ENCODE data around the gene CDIP1.

CDIP1 gene

GRCh38 chr16:4506450-4506849 is 32.1 kb downstream of the CDIP1 start:
- Histone ChIP-seq H2AFZ (ENCODE audit: low read length) (no peak overlapping the region), H3F3A (ENCODE audit: insufficient read depth, low read length) (peaks cover 4% of the 10 kb centered on the region; the same call in 1 of the 2 replicates), H4K20me1 (ENCODE audit: insufficient read depth, low read length) (no peaks in the 10 kb centered on the region), H3K4me3 (ENCODE audit: low read depth, low read length, poor library complexity, severe bottlenecking) (no peak overlapping the region), H3K27ac (ENCODE audit: low read depth, low read length, poor library complexity, severe bottlenecking) (peak overlapping the region; percentile 81), H3K79me2 (ENCODE audit: insufficient read depth, low read length) (no peaks in the 10 kb centered on the region), H3K9me2 (ENCODE audit: low read depth, low read length) (no peaks in the 10 kb centered on the region), H3K36me3 (ENCODE audit: insufficient read depth, low read length) (peaks cover 47% of the 10 kb centered on the region), H3K4me2 (ENCODE audit: low read length) (no peak overlapping the region), H3K4me1 (ENCODE audit: insufficient read depth, low read length, severe bottlenecking) (peaks cover 22% of the 10 kb centered on the region), H3K9me3 (ENCODE audit: low read length) (no peaks in the 10 kb centered on the region), H3K27me3 (ENCODE audit: insufficient read depth, low read length) (no peaks in the 10 kb centered on the region), H3K9ac (ENCODE audit: low read length) (no peak overlapping the region)
- TF ChIP-seq EZH2 (IDR thresholded peaks at IDR 0.05; ENCODE audit: borderline replicate concordance, low read length) (no peak), CTCF (IDR thresholded peaks at IDR 0.05; ENCODE audit: low read length) (peak; percentile 94)

GRCh38 chr16:4505356-4506147 is 33.0 kb downstream of the CDIP1 start:
- no peaks in the 10 kb centered on the region for H3K27me3 ChIP-seq (ENCODE audit: insufficient read depth, low read length)
- H3K27ac ChIP-seq (ENCODE audit: low read depth, low read length, poor library complexity, severe bottlenecking): peak overlapping the region; percentile 81
- H3K9me3 ChIP-seq (ENCODE audit: low read length): no peaks in the 10 kb centered on the region
- H3K4me3 ChIP-seq (ENCODE audit: low read depth, low read length, poor library complexity, severe bottlenecking): no peak overlapping the region
- peak overlapping the region; percentile 41 for H3K4me2 ChIP-seq (ENCODE audit: low read length)
- H3K9me2 ChIP-seq (ENCODE audit: low read depth, low read length): no peaks in the 10 kb centered on the region
- no peaks in the 10 kb centered on the region for H3K79me2 ChIP-seq (ENCODE audit: insufficient read depth, low read length)
- H3F3A ChIP-seq (ENCODE audit: insufficient read depth, low read length): peaks cover 4% of the 10 kb centered on the region; the same call in 1 of the 2 replicates
- H3K4me1 ChIP-seq (ENCODE audit: insufficient read depth, low read length, severe bottlenecking): peaks cover 22% of the 10 kb centered on the region
- no peak for TF ChIP-seq CTCF (IDR thresholded peaks at IDR 0.05; ENCODE audit: low read length)
- TF ChIP-seq EZH2 (IDR thresholded peaks at IDR 0.05; ENCODE audit: borderline replicate concordance, low read length): no peak
- H4K20me1 ChIP-seq (ENCODE audit: insufficient read depth, low read length): no peaks in the 10 kb centered on the region
- no peak overlapping the region for H2AFZ ChIP-seq (ENCODE audit: low read length)
- no peak overlapping the region; the same call in 1 of the 2 replicates for H3K9ac ChIP-seq (ENCODE audit: low read length)
- peaks cover 38% of the 10 kb centered on the region for H3K36me3 ChIP-seq (ENCODE audit: insufficient read depth, low read length)

DNA sequence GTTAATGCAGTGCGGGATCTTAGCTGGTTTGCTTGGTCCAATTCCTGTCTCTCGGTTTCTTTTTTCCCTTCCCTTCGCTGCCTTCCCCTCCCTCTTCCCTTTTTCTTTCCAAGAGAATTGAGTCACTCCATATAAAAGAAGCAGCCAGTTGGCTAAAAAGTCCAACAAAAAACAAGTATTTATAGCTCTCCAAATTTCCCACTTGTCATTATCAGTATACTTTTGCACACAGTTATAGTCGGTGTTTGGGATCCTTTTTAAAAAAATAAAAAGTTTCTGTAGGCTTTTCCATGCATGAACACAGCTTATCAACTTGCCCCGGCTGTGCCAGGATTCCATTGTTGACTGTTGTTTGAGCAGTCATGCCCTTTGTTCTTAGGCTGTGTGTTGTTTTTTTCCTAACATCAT is 37.5 kb downstream of the CDIP1 start:
- no peak overlapping the region for H3K9ac ChIP-seq (ENCODE audit: low read length)

More for the DNA sequence above, 37.5 kb downstream of the CDIP1 start:
- no peak overlapping the region for H3K4me2 ChIP-seq (ENCODE audit: low read length)
- H3K9me3 ChIP-seq (ENCODE audit: low read length): no peaks in the 10 kb centered on the region
- no peaks in the 10 kb centered on the region for H4K20me1 ChIP-seq (ENCODE audit: insufficient read depth, low read length)
- H3K9me2 ChIP-seq (ENCODE audit: low read depth, low read length): no peaks in the 10 kb centered on the region
- no peaks in the 10 kb centered on the region for H3K79me2 ChIP-seq (ENCODE audit: insufficient read depth, low read length)
- peaks cover 3% of the 10 kb centered on the region; the same call in 1 of the 2 replicates for H3K36me3 ChIP-seq (ENCODE audit: insufficient read depth, low read length)
- H3K27ac ChIP-seq (ENCODE audit: low read depth, low read length, poor library complexity, severe bottlenecking): no peak overlapping the region
- H3K4me3 ChIP-seq (ENCODE audit: low read depth, low read length, poor library complexity, severe bottlenecking): no peak overlapping the region
- H2AFZ ChIP-seq (ENCODE audit: low read length): no peak overlapping the region
- H3K27me3 ChIP-seq (ENCODE audit: insufficient read depth, low read length): no peaks in the 10 kb centered on the region
- TF ChIP-seq CTCF (IDR thresholded peaks at IDR 0.05; ENCODE audit: low read length) (no peak), EZH2 (IDR thresholded peaks at IDR 0.05; ENCODE audit: borderline replicate concordance, low read length) (no peak)
- peaks cover 19% of the 10 kb centered on the region for H3K4me1 ChIP-seq (ENCODE audit: insufficient read depth, low read length, severe bottlenecking)
- peaks cover 4% of the 10 kb centered on the region; the same call in 1 of the 2 replicates for H3F3A ChIP-seq (ENCODE audit: insufficient read depth, low read length)

Data from OCI-LY1 (cell line).